ENCODE measurements around the gene CXXC1. TPM values are rescaled to one million over a fixed set of nuclear protein-coding genes. Genes with fewer than 3 reads are reported as not detected.
A peak's percentile ranks its signal among the peaks of the same experiment; 100 is the strongest.
"Not testable (repeated sequence)": the region's sequence is repeated elsewhere in the genome, so short reads cannot be mapped to it uniquely, and the experiment has no call there.

CXXC1 gene
- total RNA-seq, 2 donors from 2014 or later, result 93.1 to 102 TPM

GRCh38 chr18:50250935-50251334, 36.6 kb downstream of the CXXC1 start:
- no peak for TF ChIP-seq CTCF (conservative IDR thresholded peaks at IDR 0.05)
- Histone ChIP-seq H3K4me3 (ENCODE audit: low read length) (no peak overlapping the region), H3K9ac (ENCODE audit: extremely low read depth, low read length, poor library complexity, severe bottlenecking) (no peak overlapping the region), H3K27ac (ENCODE audit: low read depth, low read length) (no peak overlapping the region), H3K9me3 (ENCODE audit: control insufficient read depth, low read length) (no peaks in the 10 kb centered on the region), H3K4me1 (ENCODE audit: control insufficient read depth, insufficient read depth, low read length) (no peaks in the 10 kb centered on the region), H3K27me3 (ENCODE audit: control insufficient read depth, insufficient read depth, low read length, poor library complexity, severe bottlenecking) (no peaks in the 10 kb centered on the region), H3K36me3 (ENCODE audit: control insufficient read depth, insufficient read depth, low read length) (no peaks in the 10 kb centered on the region)
- Mint-ChIP-seq H3K36me3 (ENCODE audit: low read depth) (no peaks in the 10 kb centered on the region), H3K27me3 (ENCODE audit: insufficient read depth) (no peaks in the 10 kb centered on the region), H3K4me3 (no peak overlapping the region), H3K27ac (no peak overlapping the region), H3K4me1 (no peaks in the 10 kb centered on the region), H3K9me3 (peaks cover 2% of the 10 kb centered on the region)
- 91 to 100% methylated on average over 1 to 3 of the region's 3 CpGs for WGBS, 2 experiments (ENCODE audit: insufficient coverage in 1 of 2, insufficient read length in 1 of 2)
- DNase-seq, result no peak

- H3K36me3 Mint-ChIP-seq (ENCODE audit: low read depth), result no peaks in the 10 kb centered on the region
Observed at GRCh38 chr18:50249576-50249975, 37.9 kb downstream of the CXXC1 start.

GRCh38 chr18:50247561-50247960, 39.9 kb downstream of the CXXC1 start:
- peaks cover 20% of the 10 kb centered on the region for H3K9me3 Mint-ChIP-seq
- H3K27ac Mint-ChIP-seq, result no peak overlapping the region
- no peak for TF ChIP-seq CTCF (conservative IDR thresholded peaks at IDR 0.05)
- Histone ChIP-seq H3K27ac (ENCODE audit: low read depth, low read length) (no peak overlapping the region), H3K27me3 (ENCODE audit: control insufficient read depth, insufficient read depth, low read length, poor library complexity, severe bottlenecking) (no peaks in the 10 kb centered on the region), H3K36me3 (ENCODE audit: control insufficient read depth, insufficient read depth, low read length) (no peaks in the 10 kb centered on the region), H3K4me1 (ENCODE audit: control insufficient read depth, insufficient read depth, low read length) (no peaks in the 10 kb centered on the region), H3K4me3 (ENCODE audit: low read length) (no peak overlapping the region), H3K9me3 (ENCODE audit: control insufficient read depth, low read length) (peaks cover 10% of the 10 kb centered on the region), H3K9ac (ENCODE audit: extremely low read depth, low read length, poor library complexity, severe bottlenecking) (no peak overlapping the region)
- H3K4me3 Mint-ChIP-seq, result no peak overlapping the region
- DNase-seq, result no peak
- peaks cover 2% of the 10 kb centered on the region for H3K27me3 Mint-ChIP-seq (ENCODE audit: insufficient read depth)
- no peaks in the 10 kb centered on the region for H3K4me1 Mint-ChIP-seq
- peaks cover 7% of the 10 kb centered on the region for H3K36me3 Mint-ChIP-seq (ENCODE audit: low read depth)

More at GRCh38 chr18:50249576-50249975, 37.9 kb downstream of the CXXC1 start:
- TF ChIP-seq CTCF (conservative IDR thresholded peaks at IDR 0.05), result no peak
- H3K9me3 ChIP-seq (ENCODE audit: control insufficient read depth, low read length), result no peaks in the 10 kb centered on the region
- H3K9ac ChIP-seq (ENCODE audit: extremely low read depth, low read length, poor library complexity, severe bottlenecking), result no peak overlapping the region
- Mint-ChIP-seq H3K27ac (no peak overlapping the region), H3K9me3 (peaks cover 4% of the 10 kb centered on the region), H3K4me3 (no peak overlapping the region), H3K27me3 (ENCODE audit: insufficient read depth) (no peaks in the 10 kb centered on the region), H3K4me1 (no peaks in the 10 kb centered on the region)
- H3K4me1 ChIP-seq (ENCODE audit: control insufficient read depth, insufficient read depth, low read length), result no peaks in the 10 kb centered on the region
- H3K27ac ChIP-seq (ENCODE audit: low read depth, low read length), result no peak overlapping the region
- DNase-seq, result no peak
- H3K4me3 ChIP-seq (ENCODE audit: low read length), result no peak overlapping the region
- no peaks in the 10 kb centered on the region for H3K36me3 ChIP-seq (ENCODE audit: control insufficient read depth, insufficient read depth, low read length)
- no peaks in the 10 kb centered on the region for H3K27me3 ChIP-seq (ENCODE audit: control insufficient read depth, insufficient read depth, low read length, poor library complexity, severe bottlenecking)

- H3K4me1 ChIP-seq (ENCODE audit: control insufficient read depth, insufficient read depth, low read length), result not testable (repeated sequence)
- 85 to 93% methylated on average over 7 to 8 of the region's 8 CpGs for WGBS, 2 experiments (ENCODE audit: insufficient coverage in 1 of 2, insufficient read length in 1 of 2)
Observed at GRCh38 chr18:50241768-50242167, 45.7 kb downstream of the CXXC1 start.

More at GRCh38 chr18:50241768-50242167, 45.7 kb downstream of the CXXC1 start:
- Histone ChIP-seq H3K4me3 (ENCODE audit: low read length) (peak overlapping the region; percentile 29), H3K9me3 (ENCODE audit: control insufficient read depth, low read length) (peaks cover 42% of the 10 kb centered on the region)
- not testable (repeated sequence) for H3K27me3 Mint-ChIP-seq (ENCODE audit: insufficient read depth); H3K4me1 Mint-ChIP-seq; H3K27me3 ChIP-seq (ENCODE audit: control insufficient read depth, insufficient read depth, low read length, poor library complexity, severe bottlenecking); H3K9ac ChIP-seq (ENCODE audit: extremely low read depth, low read length, poor library complexity, severe bottlenecking); H3K27ac ChIP-seq (ENCODE audit: low read depth, low read length); H3K4me3 Mint-ChIP-seq; H3K27ac Mint-ChIP-seq; H3K36me3 ChIP-seq (ENCODE audit: control insufficient read depth, insufficient read depth, low read length); DNase-seq
- H3K36me3 Mint-ChIP-seq (ENCODE audit: low read depth), result peaks cover 15% of the 10 kb centered on the region
- peaks cover 52% of the 10 kb centered on the region for H3K9me3 Mint-ChIP-seq

Data from endodermal cell (in vitro differentiated cells).